ENCODE results near the gene ELAVL3.

DNA sequence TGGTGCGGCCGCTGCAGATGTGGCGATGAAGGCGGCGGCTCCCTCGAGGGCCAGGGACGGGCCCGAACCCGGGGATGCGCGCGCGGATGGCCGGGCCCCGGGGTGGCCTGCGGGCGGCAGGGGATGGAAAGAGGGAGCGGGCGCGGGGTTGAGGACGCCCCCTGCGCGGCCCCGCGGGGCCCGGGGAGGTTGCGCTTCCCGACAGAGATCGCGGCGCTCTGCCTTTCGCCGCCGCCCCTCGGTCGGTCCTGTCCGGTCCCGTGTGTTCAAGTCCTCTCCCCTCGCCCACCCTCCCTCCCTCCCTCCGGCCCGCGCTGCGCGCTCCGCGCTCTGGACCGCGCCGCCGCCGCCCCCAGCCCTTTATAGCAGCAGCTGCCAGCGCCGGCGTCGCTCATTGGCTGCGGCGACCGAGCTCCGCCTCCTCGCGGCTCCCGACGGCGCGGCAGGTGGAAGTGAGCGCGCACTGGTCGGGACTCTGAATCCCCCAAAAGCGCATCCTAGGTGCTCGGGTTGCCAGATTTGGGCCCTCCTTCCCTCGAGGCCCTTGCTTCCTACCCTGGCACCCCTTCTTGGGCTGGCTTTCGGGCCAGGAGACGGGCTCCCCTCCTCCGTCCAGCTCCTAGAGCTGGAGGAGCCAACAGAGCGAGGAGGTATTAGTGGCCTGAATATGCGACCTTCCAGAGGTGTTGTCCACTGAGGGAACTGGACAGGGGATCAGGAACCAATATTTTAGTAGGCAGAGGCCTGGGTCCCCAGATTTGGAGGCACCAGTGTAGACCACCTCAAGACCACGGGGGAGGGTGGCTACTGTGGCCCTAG lies at the start of gene ELAVL3:
- TF ChIP-seq, protein P1, sequence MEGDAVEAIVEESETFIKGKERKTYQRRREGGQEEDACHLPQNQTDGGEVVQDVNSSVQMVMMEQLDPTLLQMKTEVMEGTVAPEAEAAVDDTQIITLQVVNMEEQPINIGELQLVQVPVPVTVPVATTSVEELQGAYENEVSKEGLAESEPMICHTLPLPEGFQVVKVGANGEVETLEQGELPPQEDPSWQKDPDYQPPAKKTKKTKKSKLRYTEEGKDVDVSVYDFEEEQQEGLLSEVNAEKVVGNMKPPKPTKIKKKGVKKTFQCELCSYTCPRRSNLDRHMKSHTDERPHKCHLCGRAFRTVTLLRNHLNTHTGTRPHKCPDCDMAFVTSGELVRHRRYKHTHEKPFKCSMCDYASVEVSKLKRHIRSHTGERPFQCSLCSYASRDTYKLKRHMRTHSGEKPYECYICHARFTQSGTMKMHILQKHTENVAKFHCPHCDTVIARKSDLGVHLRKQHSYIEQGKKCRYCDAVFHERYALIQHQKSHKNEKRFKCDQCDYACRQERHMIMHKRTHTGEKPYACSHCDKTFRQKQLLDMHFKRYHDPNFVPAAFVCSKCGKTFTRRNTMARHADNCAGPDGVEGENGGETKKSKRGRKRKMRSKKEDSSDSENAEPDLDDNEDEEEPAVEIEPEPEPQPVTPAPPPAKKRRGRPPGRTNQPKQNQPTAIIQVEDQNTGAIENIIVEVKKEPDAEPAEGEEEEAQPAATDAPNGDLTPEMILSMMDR (IDR thresholded peaks at IDR 0.05) = peak in 1 of 6 experiments; percentile 19
- TF ChIP-seq POLR2A (IDR thresholded peaks at IDR 0.05) = no peak
